GM18907 (cell line): ENCODE measurements around the gene DQX1.
"Not testable (repeated sequence)": the region's sequence is repeated elsewhere in the genome, so short reads cannot be mapped to it uniquely, and the experiment has no call there.

ENCODE experiments used
- ATAC-seq: cut with Tn5 transposase; IDR thresholded peaks from one replicate; pipeline ENCODE4 v1.9.1; 2021; ENCODE audit warnings: mild to moderate bottlenecking, moderate library complexity; ENCODE audit not compliant: unreplicated experiment

DQX1 gene

DNA sequence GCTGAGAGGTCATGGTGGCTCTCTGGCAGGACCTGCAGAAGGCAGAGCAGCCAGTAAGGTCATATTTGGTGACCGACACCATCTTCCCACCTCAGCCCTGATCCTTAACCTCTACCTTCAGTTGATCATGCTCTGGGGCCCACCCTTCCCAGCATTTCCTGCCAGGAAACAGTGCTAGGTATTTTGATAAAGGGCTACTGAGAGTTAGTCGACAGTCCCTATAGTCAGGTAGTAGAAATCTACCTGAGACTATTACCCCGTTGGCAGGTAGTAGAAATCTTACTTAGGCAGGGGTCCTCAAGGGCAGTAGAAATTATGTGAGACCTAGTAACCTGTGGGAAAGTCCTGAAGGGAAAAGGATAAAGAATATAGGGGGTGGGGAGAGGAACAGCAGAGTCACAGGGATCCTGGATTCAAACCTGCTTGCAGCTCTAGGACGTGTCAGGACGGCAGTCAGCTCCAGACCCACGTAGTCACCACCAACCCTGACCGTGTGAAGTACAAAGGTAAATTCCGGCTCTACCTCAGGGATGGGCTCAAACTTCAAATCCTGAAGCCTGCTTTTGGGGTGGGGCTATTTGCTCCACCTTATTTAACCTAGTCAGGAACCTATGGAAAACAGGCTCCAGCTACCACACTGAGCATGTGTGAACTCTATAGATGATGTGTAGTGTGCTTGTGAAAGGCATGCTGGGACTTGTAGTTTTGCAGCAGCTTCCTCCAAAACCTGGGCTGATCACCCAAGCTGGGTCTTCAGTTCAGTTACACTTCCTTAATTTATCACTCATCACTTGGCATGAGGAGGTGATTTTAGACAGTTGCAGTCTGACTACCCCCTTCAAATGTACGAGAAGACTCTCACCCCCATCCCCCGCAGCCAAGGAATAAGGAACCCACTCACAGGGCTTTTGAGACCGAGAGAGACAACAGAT lies at the start of gene DQX1:
Gene DQX1, minus strand, starts transcription at position 515 of the 932 bp plus-strand sequence. Its CDS starts 502 bp downstream, at position 13.
- ATAC-seq: no peak

- no peak for ATAC-seq
Observed at GRCh38 chr2:74575320-74575719, 49.3 kb upstream of the DQX1 start.

DNA sequence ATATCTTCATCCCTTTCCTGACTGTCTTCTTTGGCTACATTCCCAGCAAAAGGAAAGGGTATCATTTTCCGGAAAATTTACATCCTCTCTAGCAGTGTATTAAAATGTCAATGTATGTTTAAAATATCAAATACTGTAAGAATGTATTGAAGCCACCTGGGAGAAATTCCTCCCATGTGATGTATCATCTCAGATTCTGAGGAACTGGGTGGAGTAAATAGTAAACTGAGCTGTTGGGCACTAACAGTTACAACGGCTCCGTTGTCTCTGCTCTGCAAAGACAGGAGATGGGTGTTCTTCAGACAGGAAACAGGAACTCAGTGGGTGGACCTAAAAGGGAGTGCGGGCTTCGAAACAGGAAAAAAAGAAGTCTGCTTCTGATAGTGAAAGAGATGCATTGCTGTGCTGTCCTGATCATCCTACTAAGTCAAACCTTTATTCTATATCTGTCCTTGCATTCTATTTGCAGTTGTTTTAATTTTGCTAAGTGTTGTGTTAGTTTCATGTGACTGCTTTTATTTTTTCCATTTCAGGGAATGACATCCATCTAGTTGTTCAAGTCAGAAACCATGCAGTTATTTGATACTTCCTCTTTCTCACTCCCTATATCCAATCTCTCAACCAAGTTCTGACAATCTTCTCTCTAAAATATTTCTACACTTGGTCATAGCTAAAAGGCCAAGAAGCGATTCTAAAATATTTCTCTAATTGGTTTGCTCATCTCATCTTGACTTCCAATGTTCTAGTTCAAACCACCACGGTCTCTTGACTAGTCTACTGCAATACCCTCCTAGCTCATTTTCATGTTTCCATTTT lies 47.9 kb upstream of the DQX1 start:
- peak; percentile 51 for ATAC-seq

GRCh38 chr2:74572178-74572925 lies 46.3 kb upstream of the DQX1 start:
- ATAC-seq: no peak

- peak; percentile 74 for ATAC-seq
Observed at GRCh38 chr2:74571058-74571457, 45.0 kb upstream of the DQX1 start.

DNA sequence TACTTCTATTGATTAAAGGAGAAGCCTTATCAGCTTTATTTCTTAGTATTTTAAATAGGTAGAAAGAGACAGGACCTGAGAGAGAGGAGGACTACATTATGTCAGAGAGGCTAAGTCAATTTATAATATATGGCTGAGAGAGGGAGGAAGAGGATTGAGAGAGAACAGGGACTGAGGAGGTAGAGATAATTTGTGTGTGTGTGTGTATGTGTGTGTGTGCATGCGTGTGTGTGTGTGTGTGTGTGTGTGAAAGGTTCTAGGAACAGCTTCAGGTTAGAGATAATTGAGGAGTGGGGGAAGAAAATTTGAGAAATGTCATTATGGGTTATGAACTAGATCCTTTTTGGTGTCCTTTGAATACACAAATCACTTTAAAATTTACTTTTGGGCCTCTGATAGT lies 43.7 kb upstream of the DQX1 start:
- ATAC-seq: no peak

GRCh38 chr2:74567881-74568280 lies 41.9 kb upstream of the DQX1 start:
- no peak for ATAC-seq

DNA sequence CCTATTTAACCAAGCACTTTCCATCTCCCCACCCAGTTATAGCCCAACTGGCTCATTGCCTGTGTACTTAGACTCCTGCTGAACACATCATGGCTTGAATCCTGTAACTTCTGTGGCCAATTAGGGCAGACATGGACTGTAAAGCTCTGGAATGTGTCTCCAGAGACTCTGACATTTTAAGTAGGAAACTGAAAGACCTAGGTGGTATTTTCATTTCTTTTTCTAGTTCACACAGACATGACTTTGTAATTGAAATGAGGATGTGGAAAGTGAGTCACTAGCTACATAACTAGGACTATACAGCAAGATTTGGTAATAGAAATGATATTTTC lies 40.7 kb upstream of the DQX1 start:
- ATAC-seq: no peak

GRCh38 chr2:74566076-74566753 lies 40.2 kb upstream of the DQX1 start:
- no peak for ATAC-seq

GRCh38 chr2:74564222-74564621 lies 38.2 kb upstream of the DQX1 start:
- ATAC-seq: no peak

DNA sequence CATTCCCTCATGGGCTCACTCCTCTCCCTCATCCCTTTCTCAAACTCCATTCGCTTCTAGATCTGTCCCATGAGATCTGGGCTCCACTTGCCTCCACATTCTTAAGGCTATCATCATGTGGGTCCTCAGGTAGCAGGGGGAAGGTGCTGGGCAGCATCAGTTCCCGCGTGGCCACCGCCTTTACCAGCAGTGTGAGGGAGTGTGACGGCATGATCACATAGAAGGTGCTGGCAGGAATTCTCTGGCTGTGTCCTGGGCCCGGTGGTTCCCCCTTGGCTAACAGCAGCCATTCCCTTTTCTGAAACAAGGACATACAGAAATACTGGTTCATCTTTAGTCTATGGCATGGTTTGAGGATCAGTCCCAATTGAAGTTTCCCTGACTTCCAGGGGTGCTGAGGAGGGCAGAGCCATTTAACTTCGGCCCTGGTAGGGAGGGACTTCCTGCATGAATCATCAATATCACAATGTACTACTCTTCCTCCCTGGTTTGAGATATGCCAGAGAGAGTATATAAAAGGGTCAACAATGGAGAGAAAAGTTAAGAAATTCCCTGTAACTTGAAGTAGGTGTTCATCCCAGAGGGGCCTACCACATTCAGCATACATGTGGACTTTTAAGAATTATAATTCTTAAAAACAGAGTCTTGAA lies 36.2 kb upstream of the DQX1 start:
- no peak for ATAC-seq

- not testable (repeated sequence) for ATAC-seq
Observed at GRCh38 chr2:74561022-74561421, 35.0 kb upstream of the DQX1 start.

- no peak for ATAC-seq
Observed at GRCh38 chr2:74560591-74560990, 34.6 kb upstream of the DQX1 start.

- ATAC-seq: no peak
Observed at GRCh38 chr2:74559912-74560311, 33.9 kb upstream of the DQX1 start.

GRCh38 chr2:74558284-74559230 lies 32.5 kb upstream of the DQX1 start:
- ATAC-seq: no peak

DNA sequence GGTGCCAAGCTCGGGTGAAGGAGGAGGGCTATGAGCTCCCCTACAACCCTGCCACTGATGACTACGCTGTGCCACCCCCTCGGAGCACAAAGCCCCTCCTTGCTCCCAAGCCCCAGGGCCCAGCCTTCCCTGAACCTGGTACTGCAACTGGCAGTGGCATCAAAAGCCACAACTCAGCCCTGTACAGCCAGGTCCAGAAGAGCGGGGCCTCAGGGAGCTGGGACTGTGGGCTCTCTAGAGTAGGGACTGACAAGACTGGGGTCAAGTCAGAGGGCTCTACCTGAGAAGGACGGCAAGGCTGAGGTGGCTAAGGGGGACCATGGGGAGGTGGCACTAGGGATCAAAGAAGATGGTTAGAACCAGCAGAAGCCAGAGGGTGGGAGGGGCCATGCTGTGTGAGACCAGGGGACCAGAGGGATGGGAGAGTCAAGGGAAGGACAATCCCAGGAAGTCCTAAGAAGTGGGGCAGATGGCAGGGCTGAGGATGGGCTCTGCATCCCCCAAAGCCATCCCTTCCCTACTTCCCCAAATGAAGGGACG lies 30.9 kb upstream of the DQX1 start:
- ATAC-seq: no peak

GRCh38 chr2:74556159-74556558 lies 30.1 kb upstream of the DQX1 start:
- no peak for ATAC-seq

DNA sequence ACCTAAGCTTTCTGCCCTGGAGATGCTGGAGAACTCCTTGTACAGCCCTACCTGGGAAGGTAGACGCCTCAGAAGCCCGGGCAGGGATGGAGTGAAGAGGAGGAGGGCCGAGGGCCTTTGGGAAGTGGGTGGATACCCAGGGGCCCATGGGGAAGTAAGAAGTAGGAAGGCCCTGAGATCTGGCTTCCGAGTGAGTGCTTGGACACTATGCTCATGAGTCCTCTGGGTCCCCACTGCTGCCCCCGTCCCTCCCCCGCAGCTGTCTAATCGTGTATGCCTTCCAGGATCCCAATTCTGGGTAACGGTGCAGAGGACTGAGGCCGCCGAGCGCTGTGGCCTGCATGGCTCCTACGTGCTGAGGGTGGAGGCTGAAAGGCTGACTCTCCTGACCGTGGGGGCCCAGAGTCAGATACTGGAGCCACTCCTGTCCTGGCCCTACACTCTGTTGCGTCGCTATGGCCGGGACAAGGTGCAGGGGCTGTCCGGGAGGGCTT lies 29.6 kb upstream of the DQX1 start:
- ATAC-seq: no peak
